Right ventricle myocardium superior (tissue), 1 donor: Measurements from ENCODE around the gene BLOC1S3. TPM values are rescaled to one million over a fixed set of nuclear protein-coding genes. Genes with fewer than 3 reads are reported as not detected.
"Not testable (repeated sequence)": the region's sequence is repeated elsewhere in the genome, so short reads cannot be mapped to it uniquely, and the experiment has no call there.

Source experiments
- ATAC-seq: fragments of 200-7000 bp; cut with Tn5 transposase; one replicate; pipeline ENCODE4 v1.9.1; 2020; ENCODE audit warnings: mild to moderate bottlenecking; ENCODE audit not compliant: poor library complexity
- DNase-seq: peaks from one replicate; pipeline ENCODE4 v3.0.0-alpha.2; 2020
- intact Hi-C: fragments of 100-400 bp; cut with DNase I; formaldehyde crosslinking; loops from one replicate; pipeline ENCODE4 v1.11.2; 2022
- total RNA-seq: library from RNA; stranded (reverse); fragmentation: NEBNext Ultra II Directional; extraction: Animal tissue kit (Norgen Biotek cat#: 25700); gene quantifications from one replicate; pipeline ENCODE4 v1.2.1, GENCODE V29; 2021
- donor health status: DM: no; HTN: yes; CAD: no; lungs with severe emphysema.

The BLOC1S3 gene
- total RNA-seq, 1 donor from 2014 or later: 3.6 TPM

- ATAC-seq: peak; percentile 57
- intact Hi-C loops: no loop called here
- peak; percentile 80 for DNase-seq
Observed at GRCh38 chr19:45211751-45212381, 33.3 kb downstream of the BLOC1S3 start.

GRCh38 chr19:45213031-45213430 lies 34.4 kb downstream of the BLOC1S3 start:
- ATAC-seq: no peak
- DNase-seq: peak; percentile 5
- intact Hi-C loops: no loop called here

- ATAC-seq (no peak), DNase-seq (peak; percentile 52)
- intact Hi-C loops: no loop called here
Observed at GRCh38 chr19:45215391-45216191, 37.0 kb downstream of the BLOC1S3 start.

- intact Hi-C loops: no loop called here
- no peak for DNase-seq
Observed at GRCh38 chr19:45216667-45217066, 38.1 kb downstream of the BLOC1S3 start.

GRCh38 chr19:45217193-45217956 lies 38.8 kb downstream of the BLOC1S3 start:
- intact Hi-C loops: no loop called here
- ATAC-seq (peak; percentile 25), DNase-seq (peak; percentile 18)

More at GRCh38 chr19:45216667-45217066, 38.1 kb downstream of the BLOC1S3 start:
- ATAC-seq: no peak

GRCh38 chr19:45217957-45218334 lies 39.4 kb downstream of the BLOC1S3 start:
- peak; percentile 30 for DNase-seq
- no peak for ATAC-seq
- intact Hi-C loops: no loop called here

GRCh38 chr19:45218426-45218825 lies 39.8 kb downstream of the BLOC1S3 start:
- DNase-seq (peak; percentile 4), ATAC-seq (no peak)
- intact Hi-C loops: no loop called here

- intact Hi-C loops: no loop called here
- DNase-seq (no peak), ATAC-seq (no peak)
Observed at GRCh38 chr19:45218911-45219743, 40.5 kb downstream of the BLOC1S3 start.

- DNase-seq (no peak), ATAC-seq (no peak)
- intact Hi-C loops: no loop called here
Observed at GRCh38 chr19:45222724-45223123, 44.1 kb downstream of the BLOC1S3 start.

- intact Hi-C loops: no loop called here
- ATAC-seq (no peak), DNase-seq (no peak)
Observed at GRCh38 chr19:45223879-45224278, 45.3 kb downstream of the BLOC1S3 start.

GRCh38 chr19:45224645-45225044 lies 46.1 kb downstream of the BLOC1S3 start:
- intact Hi-C loops: no loop called here
- ATAC-seq (no peak), DNase-seq (no peak)

GRCh38 chr19:45229056-45229455 lies 50.5 kb downstream of the BLOC1S3 start:
- intact Hi-C loops, ATAC-seq, DNase-seq: not testable (repeated sequence)

Other genes with a start within 250 kb of the BLOC1S3 start
- not detected for gene APOC4, start 236.5 kb upstream of the BLOC1S3 start, total RNA-seq
- gene APOC2, start 232.7 kb upstream of the BLOC1S3 start, total RNA-seq: not detected
- 89.7 TPM for gene CLPTM1, start 223.4 kb upstream of the BLOC1S3 start, total RNA-seq
- 2.9 TPM for gene RELB, start 177.3 kb upstream of the BLOC1S3 start, total RNA-seq
- gene CLASRP, start 139.7 kb upstream of the BLOC1S3 start, total RNA-seq: 31.7 TPM
- 0.32 TPM for gene ZNF296, start 102.3 kb upstream of the BLOC1S3 start, total RNA-seq
- 14.7 TPM for gene GEMIN7, start 99.5 kb upstream of the BLOC1S3 start, total RNA-seq
- 13.7 TPM for gene PPP1R37, start 85.6 kb upstream of the BLOC1S3 start, total RNA-seq
- not detected for gene NKPD1, start 17.8 kb upstream of the BLOC1S3 start, total RNA-seq
- gene TRAPPC6A, start 547 bp upstream of the BLOC1S3 start, total RNA-seq: 15.0 TPM
- 1.3 TPM for gene EXOC3L2, start 66.6 kb downstream of the BLOC1S3 start, total RNA-seq
- 19.7 TPM for gene MARK4, start 72.5 kb downstream of the BLOC1S3 start, total RNA-seq
- 6,434 TPM for gene CKM, start 144.1 kb downstream of the BLOC1S3 start, total RNA-seq
- gene KLC3, start 162.0 kb downstream of the BLOC1S3 start, total RNA-seq: not detected
- 11.2 TPM for gene ERCC2, start 191.8 kb downstream of the BLOC1S3 start, total RNA-seq
- 207 TPM for gene PPP1R13L, start 226.3 kb downstream of the BLOC1S3 start, total RNA-seq
- gene POLR1G, start 227.9 kb downstream of the BLOC1S3 start, total RNA-seq: 7.7 TPM
- 163 TPM for gene ERCC1, start 245.1 kb downstream of the BLOC1S3 start, total RNA-seq